NB4 (cell line): ENCODE results near the gene MYH9.

Experiments
- CTCF ChIP-seq: IDR thresholded peaks from one replicate; pipeline ENCODE4 v1.5.1; 2012; ENCODE audit warnings: low read depth, low read length
- POLR2A ChIP-seq: IDR thresholded peaks from 2 replicates; pipeline ENCODE4 v1.6.1; 2011; ENCODE audit warnings: mild to moderate bottlenecking; ENCODE audit not compliant: insufficient read length; ENCODE audit errors: extremely low read depth

- no peak for TF ChIP-seq CTCF
- no peak for TF ChIP-seq POLR2A
Measured at GRCh38 chr22:36239150-36239400, 148.7 kb downstream of the MYH9 start.
